ENCODE measurements around the gene CACNA1F.

CACNA1F gene

GRCh38 chrX:49257074-49257790 is 24.1 kb upstream of the CACNA1F start:
- DNase-seq = no peak

GRCh38 chrX:49256268-49256995 is 23.3 kb upstream of the CACNA1F start:
- no peak for DNase-seq

GRCh38 chrX:49254639-49255038 is 21.5 kb upstream of the CACNA1F start:
- no peak for DNase-seq

GRCh38 chrX:49251325-49251724 is 18.2 kb upstream of the CACNA1F start:
- DNase-seq = no peak

- no peak for DNase-seq
These were observed 17.4 kb upstream of the CACNA1F start for GRCh38 chrX:49250578-49250977.

- no peak for DNase-seq
These were observed 16.9 kb upstream of the CACNA1F start for GRCh38 chrX:49250066-49250465.

GRCh38 chrX:49249616-49250015 is 16.5 kb upstream of the CACNA1F start:
- no peak for DNase-seq

GRCh38 chrX:49249071-49249470 is 15.9 kb upstream of the CACNA1F start:
- DNase-seq = no peak

- no peak for DNase-seq
These were observed 15.0 kb upstream of the CACNA1F start for GRCh38 chrX:49247916-49248811.

GRCh38 chrX:49247346-49247745 is 14.2 kb upstream of the CACNA1F start:
- no peak for DNase-seq

GRCh38 chrX:49246541-49246940 is 13.4 kb upstream of the CACNA1F start:
- no peak for DNase-seq

GRCh38 chrX:49244207-49244606 is 11.1 kb upstream of the CACNA1F start:
- no peak for DNase-seq

GRCh38 chrX:49243166-49243565 is 10.0 kb upstream of the CACNA1F start:
- DNase-seq = no peak

- no peak for DNase-seq
These were observed 9.5 kb upstream of the CACNA1F start for GRCh38 chrX:49242545-49243066.

- no peak for DNase-seq
These were observed 5.6 kb upstream of the CACNA1F start for GRCh38 chrX:49238735-49239134.

GRCh38 chrX:49237060-49237459 is 3.9 kb upstream of the CACNA1F start:
- DNase-seq = no peak

- no peak for DNase-seq
These were observed 881 bp upstream of the CACNA1F start for GRCh38 chrX:49233887-49234555.

GRCh38 chrX:49232525-49232924 is 615 bp downstream of the CACNA1F start:
- no peak for DNase-seq

- no peak for DNase-seq
These were observed 1.7 kb downstream of the CACNA1F start for GRCh38 chrX:49231333-49232000.

GRCh38 chrX:49230500-49231232 is 2.5 kb downstream of the CACNA1F start:
- DNase-seq = peak; percentile 56

- DNase-seq = no peak
These were observed 5.0 kb downstream of the CACNA1F start for GRCh38 chrX:49228185-49228584.

Measured in activated CD4-positive, alpha-beta T cell treated with anti-CD3 and anti-CD28 coated beads, Interleukin-2, amount 50 U/mL, for 16 hours (primary cell).